Left lobe of liver (tissue), 2 donors: ENCODE results near the gene LYPD1. TPM values are rescaled to one million over a fixed set of nuclear protein-coding genes. Genes with fewer than 3 reads are reported as not detected.

Source experiments
- ATAC-seq: fragments of 200-7000 bp; cut with Tn5 transposase; one replicate; pipeline ENCODE4 v1.9.1; 2020; ENCODE audit warnings: mild to moderate bottlenecking, moderate library complexity
- DNase-seq: peaks from one replicate; pipeline ENCODE4 v3.0.0-alpha.2; 2020; ENCODE audit warnings: low spot score
- total RNA-seq: library from RNA; stranded (reverse); gene quantifications from one replicate; pipeline ENCODE4 v1.2.1, GENCODE V29; 2021
- donor health status: DM: no; HTN: no; CAD: no; lungs with moderate emphysema.
- donor health status: DM: no; HTN: yes; CAD: no.

Gene LYPD1
- total RNA-seq, 1 donor from 2014 or later = 0.40 TPM

DNA sequence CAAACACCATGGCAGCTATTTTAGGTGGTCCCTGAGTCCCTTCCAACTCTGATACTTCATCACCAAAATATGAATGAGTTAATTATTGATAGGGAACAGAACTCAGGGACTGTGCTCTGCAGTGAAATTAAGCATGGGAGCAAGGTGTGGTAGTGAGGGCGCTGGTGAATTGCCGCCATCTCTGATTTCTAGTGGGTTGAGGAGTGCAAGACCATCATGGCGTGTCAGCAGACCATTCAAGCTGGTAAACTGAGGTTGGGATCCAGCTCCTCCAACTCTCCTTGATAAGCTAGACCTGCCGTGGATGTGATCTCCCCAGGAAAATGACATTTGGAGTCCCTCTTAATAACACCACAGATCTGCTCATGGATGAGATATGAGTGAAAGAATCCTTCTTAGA is 70.4 kb downstream of the LYPD1 start:
- ATAC-seq (no peak), DNase-seq (no peak)

DNA sequence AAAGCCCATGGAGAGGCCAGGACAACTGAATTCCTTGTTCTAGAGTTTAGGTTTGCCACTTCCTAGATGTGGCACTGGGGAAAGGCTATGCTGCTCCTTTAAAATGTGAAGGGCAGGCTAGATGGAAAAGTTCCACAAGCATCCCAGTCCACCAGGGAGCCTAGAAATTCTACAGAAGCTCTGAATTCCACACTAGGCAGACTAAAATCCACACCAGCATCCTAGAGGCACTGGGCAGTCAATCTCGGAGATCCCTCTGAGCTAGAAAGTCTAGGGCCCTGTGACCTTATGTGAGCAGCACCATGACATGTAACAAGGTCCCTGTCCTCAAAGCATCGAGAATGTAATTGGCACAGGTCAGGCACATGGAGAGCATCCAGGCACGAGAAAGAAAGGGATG is 71.5 kb downstream of the LYPD1 start:
- ATAC-seq = no peak
- no peak for DNase-seq

DNA sequence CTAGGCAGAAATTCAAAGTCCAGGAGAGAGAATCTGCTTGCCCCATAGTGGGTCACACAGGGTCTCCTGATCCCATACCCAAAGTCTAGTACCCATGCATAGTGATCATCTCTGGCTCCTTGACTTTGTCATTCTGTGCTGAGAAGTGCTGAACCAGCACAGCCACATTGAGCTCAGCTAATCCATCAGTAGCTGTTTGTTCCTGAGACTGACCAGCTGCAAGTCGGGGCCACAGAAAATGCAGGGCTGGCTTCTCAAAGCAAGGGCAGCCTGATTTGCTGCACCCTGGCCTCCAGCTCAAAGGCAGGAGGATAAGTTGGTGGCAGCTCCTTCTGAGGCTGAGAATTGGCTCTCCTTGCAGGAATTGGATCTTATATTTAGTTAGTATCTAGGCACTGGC is 72.2 kb downstream of the LYPD1 start:
- DNase-seq (no peak), ATAC-seq (no peak)

DNA sequence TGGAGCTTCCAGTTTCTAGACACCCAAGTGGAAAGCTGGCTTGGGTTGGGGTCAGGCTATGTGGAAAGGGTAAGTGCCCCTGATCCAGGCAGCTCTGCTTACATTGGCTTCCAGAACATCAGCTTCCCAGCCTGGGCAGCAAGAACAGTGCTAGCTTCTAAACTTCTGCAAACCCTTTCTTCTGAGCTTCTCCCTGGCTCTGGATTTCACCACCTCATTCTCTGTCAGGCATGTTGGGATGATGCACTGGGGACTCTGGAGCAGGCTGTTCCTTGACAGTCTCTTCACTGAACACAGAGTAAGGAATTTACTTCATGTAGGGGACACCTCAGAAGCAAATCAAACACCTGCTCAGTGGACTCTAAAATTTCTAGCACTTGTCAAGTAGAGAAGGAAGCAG is 72.8 kb downstream of the LYPD1 start:
- ATAC-seq (no peak), DNase-seq (no peak)

DNA sequence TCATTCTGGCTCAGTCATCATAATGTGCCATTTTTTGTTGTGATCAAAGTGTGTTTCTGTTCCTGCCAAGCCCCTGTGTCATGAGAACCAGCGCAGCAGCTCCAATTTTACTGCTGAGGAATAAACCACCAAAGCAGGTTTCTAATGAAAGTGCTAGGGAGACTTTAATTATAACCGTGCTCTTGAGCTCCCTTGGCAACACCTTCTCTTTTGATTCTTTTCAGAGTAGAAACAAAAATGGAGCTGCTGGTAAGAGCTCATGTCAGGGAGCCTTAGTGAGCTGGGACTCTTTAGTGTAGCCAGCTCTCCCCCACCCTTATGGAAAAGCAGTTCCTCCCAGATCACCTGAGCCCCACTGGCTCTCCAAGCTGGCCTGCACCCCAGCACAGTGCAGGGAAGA is 74.3 kb downstream of the LYPD1 start:
- ATAC-seq = no peak
- no peak for DNase-seq

DNA sequence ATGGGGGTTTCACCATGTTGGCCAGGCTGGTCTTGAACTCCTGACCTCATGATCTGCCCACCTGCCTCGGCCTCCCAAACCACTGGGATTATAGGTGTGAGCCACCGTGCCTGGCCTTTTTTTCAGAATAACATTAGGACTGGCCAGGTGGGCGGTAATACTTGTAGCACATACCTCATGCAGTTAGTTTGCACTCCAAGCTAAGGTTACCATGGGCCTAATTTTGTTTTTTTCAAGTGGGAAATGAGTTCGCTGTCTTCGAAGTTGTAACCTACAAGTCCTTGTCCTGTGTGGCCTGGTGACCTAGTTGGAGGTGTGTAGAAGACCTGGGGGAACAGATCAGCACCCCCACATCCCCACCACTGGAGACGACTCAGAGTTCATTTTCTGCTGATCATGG is 74.8 kb downstream of the LYPD1 start:
- DNase-seq (no peak), ATAC-seq (no peak)
